IPS DF 6.9 (cell line): Measurements from ENCODE around the gene NKAP.
"Not testable (repeated sequence)": the region's sequence is repeated elsewhere in the genome, so short reads cannot be mapped to it uniquely, and the experiment has no call there.

Experiments used
- DNase-seq: peaks from one replicate; pipeline ENCODE4 v3.0.0-alpha.2; 2013; ENCODE audit warnings: low read depth, low spot score
- H3K27ac ChIP-seq: one replicate; pipeline ENCODE4 v1.5.1; 2013; ENCODE audit warnings: low read length, control low read depth
- H3K27me3 ChIP-seq: 2 replicates; pipeline ENCODE4 v1.6.1; 2013; ENCODE audit warnings: mild to moderate bottlenecking, low read length; ENCODE audit not compliant: control insufficient read depth, insufficient read depth
- H3K36me3 ChIP-seq: 2 replicates; pipeline ENCODE4 v1.6.1; 2013; ENCODE audit warnings: low read length; ENCODE audit not compliant: control insufficient read depth, insufficient read depth
- H3K4me1 ChIP-seq: 2 replicates; pipeline ENCODE4 v1.6.1; 2013; ENCODE audit warnings: low read length; ENCODE audit not compliant: control insufficient read depth, insufficient read depth
- H3K4me3 ChIP-seq: 2 replicates; pipeline ENCODE4 v1.5.1; 2013; ENCODE audit warnings: mild to moderate bottlenecking, low read length
- H3K9me3 ChIP-seq: 2 replicates; pipeline ENCODE4 v1.6.1; 2013; ENCODE audit warnings: low read length, inconsistent platforms; ENCODE audit not compliant: control insufficient read depth, insufficient read depth
- WGBS: extraction: QIAGEN DNeasy Blood & Tissue Kit; methylation state at CpG from one replicate; pipeline ENCODE4 v1.1.7; 2013; ENCODE audit warnings: mixed read lengths, missing lambda C conversion rate; ENCODE audit not compliant: insufficient read length, insufficient coverage; 5-methylcytosine and 5-hydroxymethylcytosine counted together

NKAP gene

GRCh38 chrX:119935215-119935874, 8.2 kb downstream of the NKAP start:
- no peak for DNase-seq
- H3K36me3 ChIP-seq: no peaks in the 10 kb centered on the region
- H3K27ac ChIP-seq: no peak overlapping the region
- H3K4me1 ChIP-seq: no peaks in the 10 kb centered on the region
- H3K4me3 ChIP-seq: no peak overlapping the region
- H3K27me3 ChIP-seq: no peaks in the 10 kb centered on the region
- WGBS: no CpG with 5 or more reads among the region's 3 CpGs
- no peaks in the 10 kb centered on the region for H3K9me3 ChIP-seq

GRCh38 chrX:119922391-119922790, 21.2 kb downstream of the NKAP start:
- not testable (repeated sequence) for H3K27me3 ChIP-seq, H3K36me3 ChIP-seq, H3K4me1 ChIP-seq, H3K27ac ChIP-seq, H3K4me3 ChIP-seq, DNase-seq, H3K9me3 ChIP-seq
- no CpG with 5 or more reads among the region's 7 CpGs for WGBS

GRCh38 chrX:119919835-119920585, 23.5 kb downstream of the NKAP start:
- WGBS: no CpG with 5 or more reads among the region's 5 CpGs
- Histone ChIP-seq H3K27me3 (no peaks in the 10 kb centered on the region), H3K4me1 (no peaks in the 10 kb centered on the region), H3K27ac (no peak overlapping the region), H3K9me3 (no peaks in the 10 kb centered on the region), H3K4me3 (no peak overlapping the region), H3K36me3 (no peaks in the 10 kb centered on the region)
- no peak for DNase-seq

- WGBS: no CpG with 5 or more reads among the region's 2 CpGs
- Histone ChIP-seq H3K9me3 (no peaks in the 10 kb centered on the region), H3K4me3 (no peak overlapping the region), H3K36me3 (no peaks in the 10 kb centered on the region), H3K27me3 (no peaks in the 10 kb centered on the region), H3K27ac (no peak overlapping the region), H3K4me1 (no peaks in the 10 kb centered on the region)
- no peak for DNase-seq
These were observed 25.7 kb downstream of the NKAP start for GRCh38 chrX:119917877-119918276.

GRCh38 chrX:119916310-119916709, 27.2 kb downstream of the NKAP start:
- Histone ChIP-seq H3K4me1 (no peaks in the 10 kb centered on the region), H3K36me3 (no peaks in the 10 kb centered on the region), H3K4me3 (no peak overlapping the region), H3K27ac (no peak overlapping the region), H3K27me3 (no peaks in the 10 kb centered on the region), H3K9me3 (no peaks in the 10 kb centered on the region)
- no peak for DNase-seq
- no CpG with 5 or more reads among the region's 5 CpGs for WGBS

GRCh38 chrX:119900976-119901375, 42.6 kb downstream of the NKAP start:
- Histone ChIP-seq H3K4me3 (no peak overlapping the region), H3K36me3 (no peaks in the 10 kb centered on the region), H3K9me3 (no peaks in the 10 kb centered on the region), H3K4me1 (no peaks in the 10 kb centered on the region), H3K27me3 (no peaks in the 10 kb centered on the region), H3K27ac (no peak overlapping the region)
- no peak for DNase-seq
- whole genome bisulfite sequencing: no CpG with 5 or more reads among the region's 1 CpG

GRCh38 chrX:119899125-119899524, 44.4 kb downstream of the NKAP start:
- Histone ChIP-seq H3K36me3 (no peaks in the 10 kb centered on the region), H3K27ac (no peak overlapping the region), H3K27me3 (no peaks in the 10 kb centered on the region), H3K4me1 (no peaks in the 10 kb centered on the region), H3K9me3 (no peaks in the 10 kb centered on the region), H3K4me3 (no peak overlapping the region)
- no CpG with 5 or more reads among the region's 2 CpGs for WGBS
- DNase-seq: no peak

GRCh38 chrX:119895843-119896326, 47.7 kb downstream of the NKAP start, which contains the start of gene AKAP14:
AKAP14 (plus strand) TSS chrX:119895893; CDS start chrX:119903224, 7,331 bp downstream.
- no CpG with 5 or more reads among the region's 4 CpGs for WGBS
- no peak within 1 kb of the TSS for H3K4me3 ChIP-seq
- DNase-seq: no peak
- no peaks in the 10 kb centered on the region for H3K9me3 ChIP-seq
- H3K4me1 ChIP-seq: no peaks in the 10 kb centered on the region
- no peaks in the 10 kb centered on the region for H3K36me3 ChIP-seq
- H3K27me3 ChIP-seq: no peaks in the 10 kb centered on the region
- H3K27ac ChIP-seq: no peak within 1 kb of the TSS

- not testable (repeated sequence) for H3K4me3 ChIP-seq, DNase-seq, H3K27me3 ChIP-seq, H3K36me3 ChIP-seq, H3K9me3 ChIP-seq, H3K27ac ChIP-seq, H3K4me1 ChIP-seq
- no CpG with 5 or more reads among the region's 16 CpGs for WGBS
These were observed 51.4 kb downstream of the NKAP start for GRCh38 chrX:119891961-119892692.

- not testable (repeated sequence) for H3K4me3 ChIP-seq, H3K36me3 ChIP-seq, H3K27ac ChIP-seq, DNase-seq, H3K4me1 ChIP-seq, H3K9me3 ChIP-seq, H3K27me3 ChIP-seq
- WGBS: no CpG with 5 or more reads among the region's 36 CpGs
These were observed 52.9 kb downstream of the NKAP start for GRCh38 chrX:119890626-119891025.
